Sigmoid colon (tissue), 7 donors: ENCODE measurements around the gene NHEJ1. TPM values are rescaled to one million over a fixed set of nuclear protein-coding genes. Genes with fewer than 3 reads are reported as not detected.

Experiments
- DNase-seq: peaks from one replicate; pipeline ENCODE4 v3.0.0-alpha.2; 2019
- H3K27ac ChIP-seq, 4 donors: fragments of 200-600 bp; sonication (generic); one replicate each; pipeline ENCODE4 v1.5.1; 2016 to 2019; ENCODE audit warnings: mild to moderate bottlenecking in 1 of 4
- H3K27me3 ChIP-seq, 3 donors: fragments of 200-600 bp; sonication (generic); one replicate each; pipeline ENCODE4 v1.5.1; 2019; ENCODE audit warnings: mild to moderate bottlenecking in 1 of 3
- H3K36me3 ChIP-seq, 4 donors: fragments of 200-600 bp; sonication (generic); one replicate each; pipeline ENCODE4 v1.5.1; 2016 to 2019
- H3K4me1 ChIP-seq, 4 donors: fragments of 200-600 bp; sonication (generic); one replicate each; pipeline ENCODE4 v1.5.1; 2017 to 2019
- H3K4me3 ChIP-seq, 4 donors: fragments of 200-600 bp; sonication (generic); one replicate each; pipeline ENCODE4 v1.5.1; 2017 to 2019; ENCODE audit warnings: mild to moderate bottlenecking in 2 of 4, moderate library complexity in 1 of 4
- H3K9me3 ChIP-seq, 4 donors: fragments of 200-600 bp in 3 of 4; sonication (generic) in 3 of 4; one replicate each; pipeline versions ENCODE4 v1.5.1 to v1.6.1; 2013 to 2019
- CTCF ChIP-seq, 4 experiments: fragments of 450-650 bp in 3 of 4; fragments of 200-600 bp in 1 of 4; IDR thresholded peaks; one replicate each; pipeline ENCODE4 v1.5.1; 2016 to 2019; ENCODE audit warnings: antibody characterized with exemption in 4 of 4, mild to moderate bottlenecking in 3 of 4, moderate library complexity in 2 of 4
- EP300 ChIP-seq, 4 donors: sonication (generic); formaldehyde crosslinking; IDR thresholded peaks; one replicate each; pipeline ENCODE4 v1.6.1; 2017; ENCODE audit warnings: antibody characterized with exemption in 4 of 4
- POLR2A ChIP-seq, 2 donors: fragments of 450-650 bp; IDR thresholded peaks; one replicate each; pipeline ENCODE4 v1.6.1; 2016; ENCODE audit warnings: antibody characterized with exemption in 2 of 2, mild to moderate bottlenecking in 2 of 2, moderate library complexity in 2 of 2
- POLR2AphosphoS5 ChIP-seq, 4 donors: sonication (generic); formaldehyde crosslinking; IDR thresholded peaks; one replicate each; pipeline ENCODE4 v1.6.1; 2017; ENCODE audit warnings: antibody characterized with exemption in 4 of 4
- WGBS, 2 donors: extraction: QIAGEN DNeasy Blood & Tissue Kit; methylation state at CpG; one replicate each; pipeline ENCODE4 v1.1.7; 2013; 5-methylcytosine and 5-hydroxymethylcytosine counted together
- intact Hi-C: fragments of 100-400 bp; cut with DNase I; formaldehyde crosslinking; loops from one replicate; pipeline ENCODE4 v1.15.1; 2023
- polyA plus RNA-seq, 3 donors: library from polyadenylated mRNA; stranded (reverse); fragments of 200-250 nt; gene quantifications; one replicate each; pipeline ENCODE4 v1.2.3, GENCODE V29; 2013
- total RNA-seq, 4 donors: library from RNA; depleted of rRNA; stranded (reverse); fragments of >200 nt; gene quantifications; one replicate each; pipeline ENCODE4 v1.1.0, GENCODE V29; 2016
- donor health status: healthy with polysubstance abuse.
- donor health status: Bipolar disorder and iron deficiency.
- donor health status: healthy.

The NHEJ1 gene
- total and polyA plus RNA-seq, 7 donors = 15.1 to 60.1 (median 22.5) TPM

DNA sequence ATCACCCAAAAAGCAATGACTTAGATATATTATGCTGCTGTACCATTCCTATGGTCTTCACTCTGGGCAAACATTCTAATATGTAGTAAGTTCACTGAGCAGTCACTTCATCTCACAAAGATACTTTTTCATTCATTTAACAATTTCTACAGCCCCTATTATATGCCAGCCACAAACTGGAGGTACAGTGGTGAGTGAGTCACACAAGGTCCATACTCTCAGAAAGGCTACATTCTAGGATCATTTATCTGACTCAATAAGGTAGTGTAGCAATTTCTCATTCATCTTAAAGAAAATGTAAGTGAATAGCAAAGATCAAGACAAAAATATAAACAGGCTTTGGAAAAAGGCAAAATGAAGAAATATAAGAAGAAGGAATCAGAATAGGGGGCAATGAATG is 40.5 kb downstream of the NHEJ1 start:
- no peak overlapping the region for H3K27ac ChIP-seq
- no peaks in the 10 kb centered on the region for H3K27me3 ChIP-seq
- H3K36me3 ChIP-seq = no peaks in the 10 kb centered on the region
- no peak for TF ChIP-seq POLR2A (IDR thresholded peaks at IDR 0.05)
- TF ChIP-seq EP300 (IDR thresholded peaks at IDR 0.05) = no peak
- no peak for TF ChIP-seq CTCF (IDR thresholded peaks at IDR 0.05)
- TF ChIP-seq POLR2AphosphoS5 (IDR thresholded peaks at IDR 0.05) = no peak
- H3K4me3 ChIP-seq = no peak overlapping the region
- DNase-seq = no peak
- H3K4me1 ChIP-seq = no peaks in the 10 kb centered on the region
- intact Hi-C loops = no loop called here
- H3K9me3 ChIP-seq = no peaks in the 10 kb centered on the region

- H3K36me3 ChIP-seq = no peaks in the 10 kb centered on the region
- H3K4me1 ChIP-seq = no peaks in the 10 kb centered on the region
- TF ChIP-seq POLR2A (IDR thresholded peaks at IDR 0.05) (no peak), CTCF (IDR thresholded peaks at IDR 0.05) (peak in 3 of 4 experiments; percentile 47 to 66 (median 52)), POLR2AphosphoS5 (IDR thresholded peaks at IDR 0.05) (no peak)
- H3K27me3 ChIP-seq = no peaks in the 10 kb centered on the region
- DNase-seq = no peak
- no peak overlapping the region for H3K4me3 ChIP-seq
- no peak overlapping the region for H3K27ac ChIP-seq
- no peaks in the 10 kb centered on the region for H3K9me3 ChIP-seq
- WGBS, 2 donors = 48 to 63% methylated on average over 7 of the region's 7 CpGs
- intact Hi-C loops = loop anchor here (1.0 kb wide), 1 partner anchor 61 kb away; no protein-coding TSS in a partner anchor
Measured at GRCh38 chr2:219119422-219120043, 41.1 kb downstream of the NHEJ1 start.

GRCh38 chr2:219118504-219118903 is 42.1 kb downstream of the NHEJ1 start:
- H3K4me3 ChIP-seq = no peak overlapping the region
- no peaks in the 10 kb centered on the region for H3K9me3 ChIP-seq
- intact Hi-C loops = no loop called here
- 23 to 64% methylated on average over 12 of the region's 12 CpGs for WGBS, 2 donors
- H3K27ac ChIP-seq = no peak overlapping the region
- H3K36me3 ChIP-seq = no peaks in the 10 kb centered on the region
- TF ChIP-seq CTCF (IDR thresholded peaks at IDR 0.05) = no peak
- TF ChIP-seq POLR2AphosphoS5 (IDR thresholded peaks at IDR 0.05) = no peak
- no peak for TF ChIP-seq EP300 (IDR thresholded peaks at IDR 0.05)
- TF ChIP-seq POLR2A (IDR thresholded peaks at IDR 0.05) = no peak
- no peaks in the 10 kb centered on the region for H3K27me3 ChIP-seq
- H3K4me1 ChIP-seq = no peaks in the 10 kb centered on the region
- DNase-seq = no peak

DNA sequence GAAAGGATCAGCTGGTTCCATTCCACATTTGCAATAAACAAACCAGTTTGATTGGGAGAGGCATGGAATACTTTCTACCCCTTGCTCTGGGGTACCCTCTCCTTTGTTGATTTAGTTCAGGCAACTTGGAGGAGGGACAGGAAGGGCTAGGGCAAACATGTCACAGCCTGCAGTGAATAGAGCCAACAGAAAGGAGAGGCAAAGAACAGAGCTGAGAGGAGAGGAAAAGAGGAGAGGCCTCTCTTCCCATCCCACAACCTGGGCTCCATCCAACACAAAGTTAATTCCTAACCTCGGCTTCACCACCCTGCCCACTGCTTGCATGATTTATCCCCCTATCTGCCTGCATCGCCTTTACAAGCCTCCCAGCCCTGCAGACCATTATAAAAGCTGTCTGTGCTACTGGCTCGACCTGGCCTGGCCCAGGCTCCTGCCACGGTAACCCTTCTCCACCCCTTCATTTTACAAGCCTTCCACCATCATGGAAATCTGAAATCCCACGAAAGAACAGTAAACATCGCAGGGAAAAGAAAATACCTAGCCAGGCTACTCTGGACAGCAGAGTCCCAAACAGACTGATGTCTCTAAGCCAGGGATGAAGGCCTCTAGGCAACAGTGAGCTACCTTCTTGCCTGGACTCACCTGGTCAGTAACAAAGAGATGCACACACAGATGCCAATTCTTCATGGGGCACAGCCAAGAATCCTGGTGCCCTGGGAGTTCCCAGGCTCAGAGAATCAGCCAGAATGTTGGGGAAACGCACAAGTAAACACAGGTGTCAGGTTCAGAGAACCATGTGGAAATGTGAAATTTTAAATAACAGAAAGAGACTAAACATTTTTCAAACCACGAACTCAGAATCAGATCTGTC is 43.6 kb downstream of the NHEJ1 start:
- DNase-seq = no peak
- WGBS, 2 donors = 15 to 64% methylated on average over 8 of the region's 8 CpGs
- Histone ChIP-seq H3K4me3 (no peak overlapping the region), H3K9me3 (no peaks in the 10 kb centered on the region), H3K27me3 (no peaks in the 10 kb centered on the region), H3K27ac (no peak overlapping the region), H3K36me3 (no peaks in the 10 kb centered on the region), H3K4me1 (no peaks in the 10 kb centered on the region)
- no peak for TF ChIP-seq POLR2A (IDR thresholded peaks at IDR 0.05)
- TF ChIP-seq EP300 (IDR thresholded peaks at IDR 0.05) = no peak
- no peak for TF ChIP-seq CTCF (IDR thresholded peaks at IDR 0.05)
- no peak for TF ChIP-seq POLR2AphosphoS5 (IDR thresholded peaks at IDR 0.05)
- intact Hi-C loops = no loop called here
